CD14-positive monocyte (primary cell): Measurements from ENCODE around the gene LTBP4. TPM values are rescaled to one million over a fixed set of nuclear protein-coding genes. Genes with fewer than 3 reads are reported as not detected.

Experiments used
- DNase-seq, 3 donors: peaks; one replicate each; pipeline ENCODE4 v3.0.0-alpha.2; 2011 to 2022
- H2AFZ ChIP-seq: 2 replicates; pipeline ENCODE4 v1.6.0; 2012; ENCODE audit warnings: mild to moderate bottlenecking, low read depth, low read length, inconsistent platforms; ENCODE audit not compliant: insufficient read depth, poor library complexity, severe bottlenecking
- H3K27ac ChIP-seq, 2 donors: 1 replicate in 1 of 2; 2 replicates in 1 of 2; pipeline ENCODE4 v1.5.1; 2012 to 2013; ENCODE audit warnings: low read length in 2 of 2, control low read depth in 1 of 2, inconsistent platforms in 1 of 2, low read depth in 1 of 2, mild to moderate bottlenecking in 1 of 2
- H3K27me3 ChIP-seq, 2 donors: one replicate each; pipeline versions ENCODE4 v1.6.0 to v1.6.1; 2011 to 2013; ENCODE audit warnings: low read length in 2 of 2; ENCODE audit not compliant: control insufficient read depth in 2 of 2, insufficient read depth in 2 of 2
- H3K36me3 ChIP-seq, 2 donors: replicated peaks in 1 of 2; 1 replicate in 1 of 2; 2 replicates in 1 of 2; pipeline versions ENCODE4 v1.5.1 to v1.6.1; 2012 to 2013; ENCODE audit warnings: low read length in 2 of 2, control low read depth in 1 of 2, inconsistent platforms in 1 of 2, mild to moderate bottlenecking in 1 of 2; ENCODE audit not compliant: insufficient read depth in 2 of 2, control insufficient read depth in 1 of 2
- H3K4me1 ChIP-seq, 2 donors: 1 replicate in 1 of 2; 2 replicates in 1 of 2; pipeline versions ENCODE4 v1.5.1 to v1.6.1; 2012 to 2013; ENCODE audit warnings: low read length in 2 of 2, control low read depth in 1 of 2, inconsistent platforms in 1 of 2, mild to moderate bottlenecking in 1 of 2, moderate library complexity in 1 of 2; ENCODE audit not compliant: insufficient read depth in 2 of 2, control insufficient read depth in 1 of 2
- H3K4me2 ChIP-seq: replicated peaks from 2 replicates; pipeline ENCODE3; 2012; ENCODE audit warnings: low read length, moderate library complexity, mild to moderate bottlenecking; ENCODE audit not compliant: poor library complexity, severe bottlenecking; ENCODE audit errors: extremely low read depth
- H3K4me3 ChIP-seq, 3 experiments: fragments of 200-600 bp in 1 of 3; sonication (generic) in 1 of 3; replicated peaks in 1 of 3; 1 replicate in 2 of 3; 2 replicates in 1 of 3; pipeline ENCODE4 v1.5.1; 2011 to 2013; ENCODE audit warnings: low read length in 3 of 3, mild to moderate bottlenecking in 3 of 3, control low read depth in 2 of 3, low read depth in 2 of 3, inconsistent platforms in 1 of 3, moderate library complexity in 1 of 3
- H3K79me2 ChIP-seq: 2 replicates; pipeline ENCODE4 v1.6.0; 2012; ENCODE audit warnings: mild to moderate bottlenecking, control low read depth, inconsistent platforms, low read length, moderate library complexity; ENCODE audit not compliant: insufficient read depth
- H3K9ac ChIP-seq: 2 replicates; pipeline ENCODE4 v1.6.0; 2017; ENCODE audit warnings: low read length, mild to moderate bottlenecking; ENCODE audit not compliant: insufficient read depth, poor library complexity, severe bottlenecking
- H3K9me3 ChIP-seq, 2 donors: replicated peaks in 1 of 2; 1 replicate in 1 of 2; 2 replicates in 1 of 2; pipeline versions ENCODE4 v1.5.1 to v1.6.1; 2012 to 2013; ENCODE audit warnings: low read length in 2 of 2, control low read depth in 1 of 2; ENCODE audit not compliant: control insufficient read depth in 1 of 2, insufficient read depth in 1 of 2
- H4K20me1 ChIP-seq: 2 replicates; pipeline ENCODE4 v1.6.0; 2012; ENCODE audit warnings: mild to moderate bottlenecking, low read length, control low read depth, moderate library complexity; ENCODE audit not compliant: insufficient read depth
- H3K27ac Mint-ChIP-seq, 7 donors: one replicate each; pipeline ENCODE4 v1.8.0; 2020; ENCODE audit warnings: mild to moderate bottlenecking in 7 of 7, mixed read lengths in 7 of 7, moderate library complexity in 6 of 7, inconsistent platforms in 2 of 7
- H3K27me3 Mint-ChIP-seq, 3 donors: one replicate each; pipeline ENCODE4 v1.8.0; 2021 to 2022; ENCODE audit warnings: low read depth in 3 of 3, mild to moderate bottlenecking in 3 of 3, mixed read lengths in 3 of 3, moderate library complexity in 3 of 3, inconsistent platforms in 1 of 3
- H3K36me3 Mint-ChIP-seq, 2 donors: one replicate each; pipeline ENCODE4 v1.8.0; 2020; ENCODE audit warnings: mixed read lengths in 2 of 2, inconsistent platforms in 1 of 2, mild to moderate bottlenecking in 1 of 2
- H3K4me1 Mint-ChIP-seq: one replicate; pipeline ENCODE4 v1.8.0; 2020; ENCODE audit warnings: mild to moderate bottlenecking, mixed read lengths
- H3K4me3 Mint-ChIP-seq, 2 donors: one replicate each; pipeline ENCODE4 v1.8.0; 2020; ENCODE audit warnings: mild to moderate bottlenecking in 2 of 2, mixed read lengths in 2 of 2, moderate library complexity in 1 of 2
- H3K9me3 Mint-ChIP-seq, 7 donors: one replicate each; pipeline ENCODE4 v1.8.0; 2020 to 2022; ENCODE audit warnings: mixed read lengths in 7 of 7, mild to moderate bottlenecking in 6 of 7, moderate library complexity in 6 of 7, inconsistent platforms in 2 of 7
- WGBS: methylation state at CpG from one replicate; pipeline ENCODE4 v1.1.5; 2013; ENCODE audit warnings: missing lambda C conversion rate; ENCODE audit not compliant: insufficient coverage; 5-methylcytosine and 5-hydroxymethylcytosine counted together
- intact Hi-C, 2 donors: fragments of 100-400 bp; cut with micrococcal nuclease; formaldehyde crosslinking; loops; one replicate each; pipeline versions ENCODE4 v1.15.0 to v1.15.1; 2023
- polyA plus RNA-seq, 3 donors: library from polyadenylated mRNA; depleted of rRNA in 1 of 3; unstranded in 2 of 3; stranded (reverse) in 1 of 3; fragments of 300-500 nt in 2 of 3; fragments of >200 nt in 1 of 3; fragmentation: Illumina TruSeq in 2 of 3; gene quantifications; 1 replicate in 2 of 3; 2 replicates in 1 of 3; pipeline ENCODE4 v1.2.3, GENCODE V29; 2012 to 2021
- TF ChIP-seq, protein P1 (sequence below): fragments of 200-600 bp; IDR thresholded peaks from one replicate; pipeline ENCODE4 v1.8.0; 2022; ENCODE audit warnings: antibody characterized with exemption, mild to moderate bottlenecking

The LTBP4 gene
- polyA plus RNA-seq, 3 donors = 3.8 to 38.7 (median 8.0) TPM

DNA sequence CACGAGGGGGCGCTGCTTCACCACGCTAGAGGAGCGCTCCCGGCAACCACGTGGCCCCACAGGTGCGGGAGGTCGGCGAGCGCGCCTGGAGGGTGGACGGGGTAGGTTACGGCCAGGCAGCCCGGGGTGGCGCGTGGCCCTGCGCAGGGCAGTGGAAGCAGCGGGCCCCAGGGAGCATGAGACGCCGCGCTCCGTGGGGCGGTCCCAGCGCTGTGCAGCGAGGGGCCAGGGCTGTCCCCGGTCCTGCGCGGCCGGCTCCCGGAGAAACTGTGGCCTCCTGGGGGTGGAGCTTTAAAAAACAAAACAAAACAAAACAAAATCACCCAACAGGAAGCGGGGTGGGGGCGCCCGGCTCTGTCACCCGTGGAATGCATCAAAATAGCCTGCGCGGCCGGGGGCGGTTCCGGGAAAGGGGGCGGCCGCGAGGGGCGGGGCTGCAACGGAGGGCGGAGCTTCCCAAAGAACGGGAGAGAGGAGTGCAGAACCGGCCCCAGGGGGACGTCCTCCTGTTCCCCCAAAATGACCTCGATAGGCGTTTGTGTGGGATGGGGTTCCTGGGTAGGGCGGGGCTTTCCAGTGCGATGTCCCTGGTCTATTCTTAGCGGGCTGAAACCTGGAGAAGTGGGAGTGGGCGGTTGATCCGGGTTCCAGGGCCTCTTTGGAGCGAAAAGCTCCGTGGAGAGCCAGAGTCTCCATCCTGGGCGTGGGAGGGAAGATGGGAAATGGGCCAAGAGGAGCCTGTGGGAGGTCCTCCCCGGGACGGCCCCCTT, 61.9 kb downstream of the LTBP4 start:
- 0% methylated on average over 49 of the region's 60 CpGs for WGBS
- H3K27ac Mint-ChIP-seq = peak overlapping the region in 4 of 7 donors; percentile 21 to 43 (median 33)
- DNase-seq = peak; percentile 71 to 79 (median 72)

More for the DNA sequence above, 61.9 kb downstream of the LTBP4 start:
- Mint-ChIP-seq H3K27me3 (peaks cover 14 to 22% (median 17%) of the 10 kb centered on the region in 3 donors), H3K36me3 (peaks cover 4 to 5% of the 10 kb centered on the region in 2 donors), H3K4me3 (peak overlapping the region; percentile 74 to 90), H3K4me1 (peaks cover 9% of the 10 kb centered on the region), H3K9me3 (peaks cover 0 to 2% (median 0%) of the 10 kb centered on the region in 7 donors)
- TF ChIP-seq, protein P1, sequence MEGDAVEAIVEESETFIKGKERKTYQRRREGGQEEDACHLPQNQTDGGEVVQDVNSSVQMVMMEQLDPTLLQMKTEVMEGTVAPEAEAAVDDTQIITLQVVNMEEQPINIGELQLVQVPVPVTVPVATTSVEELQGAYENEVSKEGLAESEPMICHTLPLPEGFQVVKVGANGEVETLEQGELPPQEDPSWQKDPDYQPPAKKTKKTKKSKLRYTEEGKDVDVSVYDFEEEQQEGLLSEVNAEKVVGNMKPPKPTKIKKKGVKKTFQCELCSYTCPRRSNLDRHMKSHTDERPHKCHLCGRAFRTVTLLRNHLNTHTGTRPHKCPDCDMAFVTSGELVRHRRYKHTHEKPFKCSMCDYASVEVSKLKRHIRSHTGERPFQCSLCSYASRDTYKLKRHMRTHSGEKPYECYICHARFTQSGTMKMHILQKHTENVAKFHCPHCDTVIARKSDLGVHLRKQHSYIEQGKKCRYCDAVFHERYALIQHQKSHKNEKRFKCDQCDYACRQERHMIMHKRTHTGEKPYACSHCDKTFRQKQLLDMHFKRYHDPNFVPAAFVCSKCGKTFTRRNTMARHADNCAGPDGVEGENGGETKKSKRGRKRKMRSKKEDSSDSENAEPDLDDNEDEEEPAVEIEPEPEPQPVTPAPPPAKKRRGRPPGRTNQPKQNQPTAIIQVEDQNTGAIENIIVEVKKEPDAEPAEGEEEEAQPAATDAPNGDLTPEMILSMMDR = peak; percentile 97
- Histone ChIP-seq H3K4me2 (peak overlapping the region; percentile 92), H3K27ac (no peak overlapping the region), H3K9me3 (no peaks in the 10 kb centered on the region), H3K4me1 (peaks cover 10 to 16% of the 10 kb centered on the region in 2 donors), H3K79me2 (no peaks in the 10 kb centered on the region), H2AFZ (peak overlapping the region; percentile 83), H4K20me1 (no peaks in the 10 kb centered on the region), H3K36me3 (no peaks in the 10 kb centered on the region), H3K9ac (peak overlapping the region; percentile 55), H3K27me3 (peaks cover 0 to 7% of the 10 kb centered on the region in 2 donors), H3K4me3 (peak overlapping the region; percentile 45 to 82 (median 71))
- intact Hi-C loops = loop anchor here (2.0 to 5.0 kb wide), 4 partner anchors 154 to 484 kb away; no protein-coding TSS in a partner anchor
